Embryonic facial prominence (tissue), 1 donor: ENCODE measurements around the gene SLC25A48.
"Not testable (repeated sequence)": the region's sequence is repeated elsewhere in the genome, so short reads cannot be mapped to it uniquely, and the experiment has no call there.

ENCODE experiments used
- DNase-seq: peaks from one replicate; pipeline ENCODE4 v3.0.0-alpha.2; 2016; ENCODE audit errors: extremely low spot score

The SLC25A48 gene

DNA sequence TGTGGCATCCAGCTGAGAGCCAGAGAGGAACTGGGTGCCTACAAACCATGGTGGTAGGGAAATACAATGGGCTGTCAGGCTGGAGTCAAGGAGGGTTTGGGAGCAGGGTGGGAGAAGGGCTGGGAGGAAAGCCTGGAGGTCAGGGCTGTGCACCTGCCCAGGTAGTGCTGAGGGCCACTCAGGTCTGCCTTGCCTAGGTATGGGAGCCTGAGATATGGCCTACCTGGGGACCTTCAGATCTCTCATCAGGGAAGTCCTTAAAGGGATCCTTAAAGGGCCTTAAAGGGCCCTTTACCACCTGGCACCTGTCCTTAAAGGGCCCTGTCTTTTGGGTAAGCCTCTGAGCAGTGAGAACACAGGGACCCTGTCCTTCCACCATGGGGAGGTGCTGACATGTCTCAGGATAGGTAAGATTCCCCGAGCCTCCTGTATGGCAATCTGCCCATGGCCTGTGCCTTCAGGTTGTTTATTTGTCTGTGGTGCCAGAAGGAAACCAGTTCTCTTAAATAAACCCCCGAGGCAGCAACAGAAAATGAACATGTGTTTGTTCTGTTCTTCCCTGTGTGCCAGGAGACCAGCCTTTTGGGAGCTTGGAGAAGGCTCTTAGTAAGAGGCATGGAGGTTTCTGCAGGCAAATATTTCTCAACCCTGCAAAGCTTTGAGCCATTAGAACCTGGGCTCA, 23.3 kb downstream of the SLC25A48 start:
- DNase-seq = no peak

DNA sequence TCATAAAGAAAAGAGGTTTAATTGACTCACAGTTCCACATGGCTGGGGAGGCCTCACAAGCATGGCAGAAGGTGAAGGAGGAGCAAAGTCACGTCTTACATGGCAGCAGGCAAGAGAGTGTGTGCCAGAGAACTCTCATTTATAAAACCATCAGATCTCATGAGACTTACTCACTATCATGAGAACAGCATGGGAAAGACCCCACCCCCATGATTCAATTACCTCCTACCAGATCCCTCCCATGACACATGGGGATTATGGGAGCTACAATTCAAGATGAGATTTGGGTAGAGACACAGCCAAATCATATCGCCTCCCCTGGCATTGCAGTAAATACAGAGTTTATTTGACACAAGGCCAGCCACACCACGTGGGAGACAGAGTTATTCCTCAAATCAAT, 24.7 kb downstream of the SLC25A48 start:
- not testable (repeated sequence) for DNase-seq

DNA sequence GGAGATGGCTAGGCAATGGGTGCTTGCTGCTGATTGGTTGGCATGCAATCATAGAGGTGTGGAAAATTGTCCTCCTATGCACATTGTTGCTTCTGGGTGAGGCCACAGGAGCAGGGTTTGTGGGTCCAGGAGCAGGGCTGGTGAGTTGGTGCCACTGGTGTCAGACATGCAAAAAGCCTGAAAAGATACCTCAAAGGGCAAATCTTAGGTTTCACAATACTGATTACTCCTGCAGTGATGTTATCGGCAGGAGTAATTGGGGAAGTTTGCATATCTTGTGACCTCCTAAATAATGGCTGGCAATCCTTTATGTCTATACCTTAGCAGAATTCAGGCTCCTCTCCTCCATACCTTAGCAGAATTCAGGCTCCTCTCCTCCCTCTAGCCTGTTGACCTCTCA, 25.2 kb downstream of the SLC25A48 start:
- no peak for DNase-seq

DNA sequence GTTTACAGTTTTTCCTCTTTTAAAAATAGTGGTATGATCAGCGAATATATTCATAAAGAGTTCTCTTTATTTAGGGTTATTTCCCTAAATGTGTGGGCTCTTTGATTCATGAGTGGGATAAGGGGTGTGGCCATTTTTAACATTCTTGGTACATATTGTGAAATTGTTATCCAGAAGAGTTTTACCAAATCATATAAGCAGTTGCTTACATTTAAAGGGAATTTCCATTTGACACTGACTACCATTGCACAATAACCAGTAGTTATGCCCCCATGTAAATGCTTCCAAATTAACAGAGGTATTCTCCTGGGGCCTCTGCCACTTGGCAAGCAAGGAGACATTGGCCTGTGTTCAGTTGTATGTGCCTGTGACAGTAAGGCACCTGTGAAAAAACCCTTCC, 27.2 kb downstream of the SLC25A48 start:
- DNase-seq = no peak

DNA sequence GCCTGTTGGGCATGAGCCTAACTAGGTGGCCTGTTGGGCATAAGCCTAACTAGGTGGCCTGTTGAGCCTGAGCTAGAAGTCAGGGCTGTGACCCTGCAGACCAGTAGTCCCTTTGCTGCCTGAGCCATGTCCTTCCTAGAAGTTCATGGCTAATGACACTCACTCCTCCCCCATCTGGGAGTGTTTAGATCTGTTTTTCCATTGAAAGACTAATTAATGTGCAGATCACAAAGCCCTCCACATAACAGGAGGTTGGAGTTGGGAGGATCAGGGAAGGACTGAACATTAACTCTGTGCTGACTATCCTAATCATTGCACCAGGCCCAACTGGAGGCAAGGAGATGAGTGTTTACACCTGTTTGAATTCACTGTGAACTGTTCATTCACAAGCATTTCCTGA, 27.6 kb downstream of the SLC25A48 start:
- no peak for DNase-seq

DNA sequence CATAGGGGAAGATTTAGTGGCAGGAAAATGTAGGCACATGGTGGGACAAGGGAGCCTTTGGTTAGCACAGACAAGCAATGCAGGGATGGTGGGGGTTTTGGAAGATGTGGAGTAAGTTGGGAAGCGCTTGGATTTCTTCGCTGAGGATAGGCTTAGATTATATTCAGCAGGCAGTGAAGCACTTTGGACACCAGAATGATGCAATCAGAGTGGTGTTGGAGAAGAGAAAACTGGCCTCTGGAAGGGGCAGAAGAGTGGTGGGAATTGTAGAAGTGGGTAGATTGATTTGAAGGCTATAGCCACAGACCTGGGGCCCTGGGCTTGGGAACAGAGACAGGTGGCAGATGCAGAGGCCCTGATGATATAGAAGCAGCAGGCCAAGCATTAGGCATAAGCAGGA, 28.3 kb downstream of the SLC25A48 start:
- no peak for DNase-seq

DNA sequence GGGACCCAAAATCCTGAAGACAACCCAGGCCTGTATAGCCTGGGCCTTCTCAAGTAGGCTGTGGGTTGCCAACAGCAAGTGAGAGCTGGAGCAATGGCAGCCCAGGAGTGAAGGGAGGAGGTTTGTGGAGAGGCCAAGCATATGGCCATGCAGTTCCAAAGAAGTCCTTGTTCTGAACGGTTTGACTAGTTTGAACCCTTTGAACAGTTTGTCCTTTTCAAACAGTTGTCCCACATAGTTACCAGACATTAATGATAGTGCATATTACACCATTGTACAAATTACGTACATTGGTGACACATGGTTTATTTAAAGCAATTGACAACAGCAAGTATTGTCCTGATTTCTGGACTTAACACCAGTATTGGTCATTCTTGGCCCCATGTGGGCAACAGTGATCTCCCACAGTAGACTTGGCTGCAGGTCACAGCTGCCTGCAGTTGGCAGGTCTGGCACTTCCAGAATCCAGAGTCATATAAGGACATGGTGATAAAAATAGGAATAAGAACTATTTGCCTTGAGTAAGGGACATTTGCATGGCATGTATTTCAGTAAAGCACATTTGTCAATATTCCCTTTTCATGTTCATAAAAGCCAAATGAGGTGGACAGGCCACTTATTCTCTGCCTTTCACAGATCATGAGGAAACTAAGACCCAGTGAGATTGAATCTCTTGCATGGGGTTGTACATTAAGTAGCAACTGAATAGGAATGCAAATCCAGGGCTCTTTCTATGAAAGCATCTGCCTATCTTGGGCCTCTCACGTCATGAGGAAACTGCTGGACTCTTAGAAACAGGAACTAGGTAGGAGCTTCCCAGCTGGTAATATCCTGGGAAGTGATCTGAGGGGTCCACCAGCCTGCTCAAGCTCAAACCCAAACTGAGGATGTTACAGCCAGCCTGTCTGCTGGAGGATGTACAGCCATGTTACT, 30.3 kb downstream of the SLC25A48 start:
- no peak for DNase-seq

DNA sequence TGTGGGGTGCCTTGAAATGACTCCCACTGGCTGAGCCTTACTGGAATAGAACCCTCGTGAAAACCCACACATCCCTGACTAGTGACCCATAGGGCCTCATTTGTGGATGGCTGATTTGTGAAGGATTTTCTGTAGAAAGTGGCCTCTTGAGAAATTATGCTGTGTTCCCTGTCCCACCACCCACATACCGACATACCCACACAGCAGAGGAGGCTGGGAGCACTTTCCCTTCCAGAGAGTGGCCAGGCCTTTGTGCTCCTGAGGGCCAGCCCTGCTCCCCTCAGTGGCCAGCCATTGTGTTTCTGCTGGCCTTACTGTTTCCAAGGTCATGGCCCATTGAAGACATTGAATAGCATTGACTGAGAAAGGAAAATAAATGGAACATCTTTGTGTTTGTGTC, 31.6 kb downstream of the SLC25A48 start:
- DNase-seq = no peak

DNA sequence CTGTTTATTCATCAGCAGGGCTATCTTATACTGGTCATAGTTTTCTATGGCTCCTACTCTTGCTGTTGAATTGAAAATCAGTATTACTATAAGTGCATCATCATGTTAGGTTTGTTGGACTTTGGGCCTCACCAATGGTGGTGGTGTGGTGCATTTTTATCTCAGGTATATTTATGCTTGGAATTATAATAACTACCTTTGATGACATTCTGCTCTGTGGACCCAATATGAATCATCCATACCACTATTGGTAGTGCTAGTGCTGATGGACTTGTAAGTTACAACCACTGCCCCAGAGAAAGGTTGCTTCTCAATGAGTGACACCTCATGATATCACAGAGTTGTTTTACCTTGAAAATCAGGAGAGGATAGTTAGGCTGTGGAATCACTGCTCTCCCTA, 33.1 kb downstream of the SLC25A48 start:
- no peak for DNase-seq

DNA sequence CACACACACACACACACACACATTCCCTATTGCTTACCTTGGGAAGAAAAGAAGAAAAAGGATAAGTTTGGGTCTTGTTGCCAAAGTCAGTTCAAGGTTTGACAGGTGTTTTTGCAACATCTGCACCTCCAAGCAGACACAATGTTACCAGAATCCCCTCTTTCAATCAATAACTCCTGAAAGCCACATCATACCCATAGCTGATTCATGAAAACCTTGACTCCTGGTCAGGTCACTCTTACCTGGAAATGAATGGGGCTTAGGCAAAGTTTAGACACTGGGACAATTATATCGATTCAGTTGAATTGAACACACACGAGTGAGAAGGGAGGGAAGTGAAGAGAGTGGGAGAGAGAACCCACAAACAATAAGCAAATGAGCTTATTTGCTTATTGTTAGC, 34.2 kb downstream of the SLC25A48 start:
- DNase-seq = no peak

DNA sequence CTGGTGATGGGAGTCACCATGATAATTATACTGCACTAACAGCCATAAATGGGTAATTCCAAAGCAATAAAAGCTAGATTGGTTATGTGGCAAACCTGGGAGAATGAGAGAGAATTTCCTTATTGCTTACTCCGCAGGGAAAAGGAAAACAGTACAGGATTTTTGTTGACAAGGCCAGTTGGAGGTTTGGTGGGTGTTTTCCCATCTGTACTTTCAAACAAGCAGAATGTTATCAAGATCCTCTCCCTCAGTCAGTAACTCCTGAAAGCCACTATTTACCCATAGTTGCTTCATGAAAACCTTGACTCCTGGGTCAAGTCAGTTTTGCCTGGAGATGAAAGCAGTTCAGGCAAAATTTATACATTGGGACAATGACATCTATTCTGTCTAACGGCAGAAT, 34.8 kb downstream of the SLC25A48 start:
- no peak for DNase-seq

DNA sequence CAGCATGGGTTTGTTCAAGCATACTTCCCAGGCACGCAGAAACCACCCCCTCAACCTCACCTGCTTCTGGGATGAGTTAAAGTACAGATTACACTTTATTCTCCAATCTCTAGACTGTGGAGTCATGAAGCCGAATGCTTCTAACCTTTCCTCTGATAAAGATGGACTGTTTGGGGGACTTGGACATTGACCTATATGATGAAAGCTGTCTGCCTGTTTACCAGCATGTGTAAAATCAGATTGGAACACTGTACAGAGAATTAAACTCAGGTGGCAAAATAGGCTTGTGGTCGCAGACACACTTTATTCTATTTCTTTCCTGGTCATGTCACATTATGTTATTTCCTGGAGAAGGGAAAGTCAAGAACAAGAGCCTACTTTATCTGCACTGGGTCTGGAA, 35.5 kb downstream of the SLC25A48 start:
- DNase-seq = no peak

DNA sequence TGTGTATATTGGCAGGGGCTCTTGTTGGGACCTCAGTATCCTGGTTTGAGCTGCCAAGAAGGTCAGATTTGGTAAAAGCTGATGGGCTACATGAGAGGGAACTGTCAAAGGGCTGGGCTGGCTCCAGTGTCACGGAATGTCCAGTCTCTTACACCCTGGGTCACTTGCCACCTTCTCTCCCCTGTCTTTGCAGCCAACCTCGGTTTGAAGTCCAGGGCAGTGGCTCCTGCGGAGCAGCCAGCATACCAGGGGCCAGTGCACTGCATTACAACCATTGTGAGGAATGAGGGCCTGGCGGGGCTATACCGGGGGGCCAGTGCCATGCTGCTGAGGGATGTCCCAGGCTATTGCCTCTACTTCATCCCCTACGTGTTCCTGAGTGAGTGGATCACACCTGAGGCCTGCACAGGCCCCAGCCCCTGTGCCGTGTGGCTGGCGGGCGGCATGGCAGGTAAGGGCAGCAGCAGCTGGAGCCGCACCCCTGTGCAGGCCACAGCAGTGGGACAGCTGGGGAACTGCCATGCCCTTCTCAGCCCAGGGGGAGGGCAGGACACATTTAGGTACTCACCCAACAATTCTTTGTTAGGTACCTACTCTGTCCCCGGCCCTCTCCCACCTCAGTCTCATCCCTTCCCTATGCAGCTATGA, 36.9 kb downstream of the SLC25A48 start:
- no peak for DNase-seq

DNA sequence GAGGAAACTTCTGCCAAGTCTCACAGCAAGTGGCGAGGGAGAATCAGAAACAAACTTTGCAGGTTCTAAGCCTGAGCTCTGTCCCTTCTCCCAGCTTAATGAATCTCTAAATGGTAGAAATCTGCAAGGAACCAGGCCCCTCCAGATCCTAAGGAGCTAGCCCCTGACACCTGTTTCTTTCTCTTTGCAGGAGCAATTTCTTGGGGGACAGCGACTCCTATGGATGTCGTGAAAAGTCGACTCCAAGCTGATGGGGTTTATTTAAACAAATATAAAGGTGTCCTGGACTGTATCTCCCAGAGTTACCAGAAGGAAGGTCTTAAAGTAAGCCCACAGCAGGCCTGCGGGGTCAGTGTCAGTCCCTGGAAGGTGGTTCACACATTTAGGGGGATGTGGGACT, 39.4 kb downstream of the SLC25A48 start:
- no peak for DNase-seq

DNA sequence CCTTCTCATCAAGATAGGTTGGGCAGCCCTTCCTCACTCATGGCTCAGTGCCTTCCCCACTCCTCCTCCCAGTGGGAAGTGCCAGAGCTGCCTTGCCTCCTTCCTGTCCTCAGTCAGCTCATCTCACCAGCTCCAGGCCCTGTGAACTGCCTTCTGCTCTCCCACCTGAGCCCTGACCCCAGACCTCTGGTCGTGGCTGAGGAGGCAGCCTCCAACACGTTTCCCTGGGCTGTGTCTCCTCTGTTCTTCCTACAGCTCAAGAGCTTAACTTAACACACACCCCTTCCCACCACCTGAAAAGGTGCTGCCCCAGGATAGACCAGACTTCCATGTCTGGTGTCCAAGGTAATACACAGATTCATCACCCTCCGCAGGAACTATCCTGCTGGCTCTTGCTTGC, 40.0 kb downstream of the SLC25A48 start:
- no peak for DNase-seq

DNA sequence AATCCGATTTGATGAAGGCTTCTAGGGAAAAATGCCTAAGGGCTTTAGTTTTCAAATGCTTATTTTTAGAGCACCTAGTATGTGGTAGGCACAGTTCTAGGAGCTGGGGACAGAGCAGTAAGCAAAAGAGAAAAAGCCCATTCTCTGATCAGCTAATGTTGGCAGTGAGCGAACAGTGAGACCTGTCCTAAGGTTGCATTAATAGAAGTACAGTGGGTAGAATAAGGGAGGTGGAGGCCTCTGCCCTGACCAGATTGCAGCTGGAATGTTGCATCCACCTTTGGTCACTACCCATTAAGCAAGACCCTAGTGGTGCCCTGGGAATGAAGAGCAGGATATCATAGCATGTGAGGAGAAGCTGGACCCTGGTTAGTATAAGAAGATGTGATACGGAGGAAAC, 41.1 kb downstream of the SLC25A48 start:
- no peak for DNase-seq

DNA sequence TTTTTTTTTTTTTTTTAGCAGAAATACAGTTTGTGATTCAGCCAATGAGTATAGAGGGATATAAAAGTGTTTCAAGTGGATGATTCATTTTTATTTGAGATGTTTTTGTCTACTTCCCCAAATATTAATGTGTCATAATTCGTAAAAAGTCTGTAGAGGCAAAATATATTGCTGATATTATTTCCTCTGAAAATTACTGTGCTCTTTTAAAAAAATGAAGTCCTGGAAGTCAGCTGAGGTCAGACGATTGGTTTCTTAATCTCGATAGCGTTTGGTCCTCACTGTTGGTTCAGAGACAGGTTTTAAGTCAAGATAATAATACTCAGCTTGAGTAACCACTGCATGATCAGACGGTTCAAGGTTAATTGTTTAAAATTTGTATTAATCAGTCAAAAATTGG, 41.7 kb downstream of the SLC25A48 start:
- DNase-seq = no peak

DNA sequence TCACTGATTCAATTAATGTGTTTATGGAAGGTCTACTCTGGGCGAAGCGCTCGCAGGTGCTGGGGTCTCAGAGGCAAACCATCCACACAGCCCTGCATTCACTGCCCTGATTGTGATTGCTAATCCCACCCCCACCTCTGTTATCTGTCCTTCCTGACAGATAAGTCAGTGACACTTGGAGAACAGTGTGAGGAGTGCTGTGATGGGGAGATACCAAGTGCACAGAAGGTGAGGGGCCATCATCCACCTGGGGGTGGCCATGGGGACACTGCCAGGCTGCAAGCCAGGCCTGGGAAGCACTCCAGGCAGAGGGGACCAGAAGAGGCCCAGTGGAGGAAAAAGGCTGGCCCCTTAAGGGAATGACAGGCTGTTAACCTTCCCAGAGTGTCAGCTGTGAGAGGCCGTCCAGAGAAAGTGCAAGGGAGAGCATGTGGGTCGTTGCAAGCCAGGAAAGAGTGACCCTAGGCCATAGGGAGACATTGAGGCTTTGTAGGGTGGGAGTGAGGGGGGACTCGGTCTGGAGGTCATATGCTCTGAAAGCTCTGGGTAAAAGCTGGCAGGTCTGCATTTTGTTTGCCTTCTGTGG, 43.2 kb downstream of the SLC25A48 start:
- no peak for DNase-seq

DNA sequence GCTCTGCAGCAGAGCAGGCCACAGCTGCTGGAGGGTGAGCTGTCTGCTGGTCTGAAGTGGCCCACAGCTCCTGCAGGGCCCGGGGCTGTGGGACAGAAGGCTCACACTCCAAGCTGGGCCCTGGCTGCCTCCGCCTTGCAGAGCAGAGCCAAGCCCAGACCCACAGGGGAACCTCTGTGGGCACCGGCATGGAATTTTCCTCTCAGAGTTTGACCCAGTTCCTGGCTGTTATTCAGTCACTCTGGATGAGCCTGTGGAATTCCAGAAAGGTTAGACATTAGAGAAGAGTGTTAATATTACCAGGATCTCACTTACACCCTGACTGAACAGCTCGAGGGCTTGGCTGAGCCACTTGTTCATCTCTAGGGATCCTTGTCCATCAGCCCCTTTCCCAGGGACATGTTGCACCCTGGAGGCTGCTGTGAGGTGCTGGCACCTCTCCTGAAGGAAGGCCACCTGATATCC, 43.7 kb downstream of the SLC25A48 start:
- no peak for DNase-seq

DNA sequence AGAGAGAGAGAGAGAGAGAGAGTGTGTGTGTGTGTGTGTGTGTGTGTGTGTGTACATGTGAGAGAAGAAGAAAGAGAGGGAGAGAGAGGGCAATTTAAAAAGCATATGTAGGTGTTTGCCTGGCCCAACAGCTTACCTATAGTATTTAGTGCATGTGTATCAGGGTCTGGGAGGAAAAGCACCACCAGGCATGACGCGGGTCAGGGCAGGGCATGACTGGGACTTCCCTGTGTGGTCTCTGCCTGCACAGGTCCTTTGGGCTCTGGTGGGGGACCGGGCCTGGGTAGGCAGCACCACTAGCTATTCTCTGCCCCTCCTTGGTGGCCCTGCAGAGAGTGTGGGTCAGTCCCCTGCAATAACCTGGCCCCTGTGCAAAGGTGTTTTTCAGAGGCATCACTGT, 45.1 kb downstream of the SLC25A48 start:
- DNase-seq = no peak

DNA sequence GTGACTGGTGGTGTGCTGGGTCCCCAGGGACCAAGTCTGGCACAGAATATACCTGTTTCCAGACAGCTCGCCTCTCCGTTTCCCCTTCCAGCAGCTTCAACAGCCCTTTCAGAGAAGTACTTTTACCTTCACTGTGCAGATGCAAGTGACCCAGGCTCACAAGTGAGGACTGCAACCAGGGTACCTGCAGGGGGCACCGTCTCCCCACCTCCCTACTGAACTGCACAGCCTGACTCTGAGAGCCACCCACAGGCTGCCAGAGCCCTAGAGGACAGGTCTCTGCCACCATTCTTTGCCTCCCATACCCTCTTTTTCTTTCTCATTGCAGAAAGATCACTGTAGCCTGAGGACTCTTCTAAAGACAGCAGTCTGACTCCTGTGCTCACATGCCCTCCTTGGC, 45.8 kb downstream of the SLC25A48 start:
- no peak for DNase-seq

DNA sequence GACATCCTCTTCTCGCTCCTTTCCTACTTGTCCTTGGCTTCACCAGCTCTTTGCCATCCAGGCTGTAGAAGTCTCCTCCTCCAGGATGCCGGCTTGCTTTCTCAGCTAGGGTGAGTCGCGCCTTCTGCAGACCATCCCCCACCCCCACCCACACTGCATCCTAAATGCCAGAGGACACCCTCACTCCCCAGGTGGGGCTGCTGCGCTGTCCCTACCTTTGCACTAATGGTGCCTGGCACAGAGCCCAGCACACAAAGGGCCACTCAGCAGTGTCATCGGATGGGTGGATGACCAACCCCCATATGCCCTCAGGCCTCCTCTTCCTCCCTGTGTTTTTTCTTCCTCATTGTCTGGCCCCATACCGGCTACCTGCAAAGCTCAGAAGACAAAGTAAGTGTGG, 46.3 kb downstream of the SLC25A48 start:
- no peak for DNase-seq
